NOMO-1 (cell line): ENCODE results near the gene ZBTB38.

ENCODE experiments used
- DNase-seq, 2 experiments: peaks; one replicate each; lab custom pipeline; 2025; ENCODE audit not compliant: unreplicated experiment in 2 of 2; lab: John Stamatoyannopoulos, UW

ZBTB38 gene

GRCh38 chr3:141362736-141363135 lies 5.6 kb upstream of the ZBTB38 start:
- no peak for DNase-seq

- no peak for DNase-seq
Observed at GRCh38 chr3:141365201-141365600, 3.1 kb upstream of the ZBTB38 start.

- DNase-seq, result no peak
Observed at GRCh38 chr3:141366285-141367037, 1.8 kb upstream of the ZBTB38 start.

GRCh38 chr3:141367038-141367730 lies 1.1 kb upstream of the ZBTB38 start:
- DNase-seq, result no peak

DNA sequence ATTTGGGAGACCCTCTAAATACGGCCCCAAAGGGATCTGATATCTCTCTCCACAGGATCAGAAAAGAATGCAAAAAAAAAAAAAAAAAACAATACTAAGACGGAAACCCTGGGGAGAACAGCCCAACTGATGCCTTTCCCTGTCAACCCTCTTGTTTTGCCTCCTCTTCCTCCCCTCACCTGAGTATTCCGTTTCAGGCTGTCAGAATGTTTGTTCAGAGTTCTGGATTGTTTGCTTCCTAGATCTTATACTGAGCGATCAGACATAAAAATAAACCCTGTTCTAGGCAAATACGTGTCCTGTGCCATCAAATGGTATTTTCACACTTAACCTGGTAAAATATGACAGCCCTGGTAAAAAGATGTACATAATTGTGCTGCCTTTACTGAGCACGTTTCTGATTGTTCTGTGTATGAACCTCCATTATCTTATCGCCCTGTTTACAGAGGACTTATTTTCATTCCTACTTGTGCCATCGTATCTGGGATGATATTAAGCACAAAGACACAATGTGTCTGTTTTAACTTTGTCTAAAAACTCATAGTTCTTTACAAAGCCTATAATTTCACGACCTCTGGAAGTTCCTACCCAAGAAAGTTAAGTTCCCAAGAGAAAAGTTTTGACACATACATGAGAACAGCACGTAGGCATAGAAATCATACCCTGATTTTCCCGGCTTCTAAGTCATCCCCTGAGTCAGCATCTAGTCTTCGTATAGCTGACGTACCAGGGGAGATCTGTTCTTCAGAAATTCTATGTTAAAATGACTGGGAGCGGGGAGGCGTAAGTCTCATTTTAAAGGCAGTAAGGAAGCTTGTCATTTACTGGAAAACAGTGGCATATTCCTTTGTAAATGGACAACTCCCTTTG lies 856 bp downstream of the ZBTB38 start:
- DNase-seq, result no peak

GRCh38 chr3:141370065-141370533 lies 1.8 kb downstream of the ZBTB38 start:
- peak; percentile 61 to 94 for DNase-seq

GRCh38 chr3:141371882-141372281 lies 3.6 kb downstream of the ZBTB38 start:
- DNase-seq, result no peak

DNA sequence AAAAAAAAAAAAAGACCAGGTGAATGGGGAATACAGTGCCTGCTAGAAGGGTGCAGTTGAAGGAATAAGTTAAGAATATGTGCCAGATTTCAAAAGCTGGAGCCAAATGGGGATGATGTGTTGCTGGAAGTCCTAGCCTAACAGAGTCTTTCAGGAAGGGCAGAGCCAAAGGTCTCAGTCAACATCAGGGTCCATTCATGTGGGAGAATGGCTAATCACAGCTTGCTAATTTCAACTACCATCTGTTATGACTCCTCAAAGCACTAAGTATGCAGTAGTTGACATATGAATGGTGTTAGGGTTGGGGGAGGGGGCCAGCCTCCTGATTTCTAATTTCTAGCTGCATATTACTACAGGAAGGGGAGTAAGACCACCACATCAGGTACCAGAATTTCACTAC lies 4.4 kb downstream of the ZBTB38 start:
- no peak for DNase-seq

DNA sequence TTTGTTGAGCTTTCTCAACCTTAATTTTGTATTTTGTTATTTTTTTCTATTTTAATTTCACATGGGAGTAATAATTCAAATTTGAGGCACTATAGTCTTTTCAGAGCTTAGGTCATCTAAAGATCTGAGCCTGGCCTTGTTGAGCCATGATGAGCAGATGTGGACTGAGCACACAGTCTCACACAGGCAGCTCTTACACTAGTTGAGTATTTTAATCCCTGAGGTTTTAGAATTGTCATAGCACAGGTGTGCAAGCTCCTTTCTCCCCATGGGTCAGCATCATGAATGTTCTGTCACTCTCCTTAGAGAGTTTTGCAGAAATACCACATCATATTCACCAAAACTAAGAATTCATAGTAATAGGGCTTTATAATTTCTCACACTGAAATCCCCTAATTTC lies 4.9 kb downstream of the ZBTB38 start:
- no peak for DNase-seq

- DNase-seq, result no peak
Observed at GRCh38 chr3:141373768-141374526, 5.6 kb downstream of the ZBTB38 start.

GRCh38 chr3:141375381-141376301 lies 7.3 kb downstream of the ZBTB38 start:
- DNase-seq, result no peak

GRCh38 chr3:141377377-141377776 lies 9.1 kb downstream of the ZBTB38 start:
- no peak for DNase-seq

GRCh38 chr3:141378556-141378955 lies 10.3 kb downstream of the ZBTB38 start:
- DNase-seq, result no peak

DNA sequence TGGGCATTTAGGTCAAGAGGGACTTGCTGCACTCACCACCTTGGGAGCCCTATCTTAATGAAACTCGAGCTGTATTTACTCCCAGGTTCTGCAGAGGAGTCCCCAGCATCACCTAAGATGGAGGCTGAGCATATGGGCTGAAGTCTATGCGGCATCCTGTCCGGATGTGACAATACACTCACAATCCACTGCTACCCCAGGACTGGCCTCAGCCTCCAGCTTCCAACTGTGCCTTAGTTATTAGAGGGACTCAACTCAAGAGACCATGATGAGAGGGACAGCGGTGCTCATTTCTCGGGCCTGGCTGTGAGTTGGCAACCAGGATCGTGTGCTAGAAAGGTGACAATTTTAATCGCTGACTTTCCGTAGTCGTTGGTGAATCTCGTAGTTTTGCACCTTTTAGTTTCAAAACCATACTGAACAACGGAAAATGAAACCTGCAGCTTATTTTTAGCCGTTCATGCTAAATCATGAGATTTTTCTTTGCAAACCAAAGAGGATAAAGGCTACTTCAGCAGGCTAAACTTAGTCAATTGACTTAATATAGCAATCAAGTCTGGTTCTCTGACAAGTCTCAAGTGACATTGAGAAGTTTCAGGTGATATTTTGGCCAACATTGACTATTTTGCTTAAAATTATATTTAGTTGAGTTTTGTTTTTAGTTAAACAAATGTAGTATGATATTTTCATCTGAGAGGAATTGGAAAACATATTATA lies 11.1 kb downstream of the ZBTB38 start:
- DNase-seq, result no peak

DNA sequence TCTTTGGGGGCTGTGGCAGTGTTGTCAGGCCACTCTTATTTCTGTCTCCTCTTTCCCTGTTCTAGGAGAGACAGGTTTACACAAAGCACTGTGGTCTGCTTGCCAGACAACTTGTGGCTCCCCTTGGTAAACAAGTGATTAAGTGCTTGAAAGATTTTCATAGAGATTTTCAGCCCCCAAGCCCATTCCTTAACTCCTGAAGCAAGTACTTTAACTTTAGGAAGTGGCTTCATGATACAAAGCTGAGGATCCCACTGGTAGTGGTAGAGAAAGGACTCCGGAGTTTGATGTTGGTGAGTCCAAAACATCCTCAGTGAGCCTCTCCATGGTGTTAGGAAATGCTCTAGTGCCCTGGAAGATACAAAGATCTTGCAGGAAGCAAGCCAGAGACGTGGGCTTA lies 12.0 kb downstream of the ZBTB38 start:
- no peak for DNase-seq

DNA sequence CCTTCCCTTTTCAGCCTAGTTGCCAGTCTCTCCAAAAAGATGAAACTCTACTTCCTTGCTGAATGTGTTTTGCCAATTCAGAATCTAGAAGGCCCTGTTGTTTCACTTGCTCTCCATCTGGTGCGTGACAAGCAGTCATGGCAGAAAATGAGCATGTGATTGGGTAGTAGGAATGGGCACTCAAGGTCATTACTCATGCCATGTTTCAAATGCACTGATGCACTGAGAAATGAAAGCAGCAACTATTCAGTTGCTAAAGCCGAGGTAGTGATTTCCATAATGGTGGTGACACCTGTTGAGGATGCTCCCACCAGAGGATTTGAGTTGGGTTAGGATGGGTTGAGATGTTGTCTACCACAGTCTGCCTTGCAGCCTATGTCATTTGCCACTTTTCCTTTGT lies 12.7 kb downstream of the ZBTB38 start:
- DNase-seq, result no peak

GRCh38 chr3:141382571-141382970 lies 14.3 kb downstream of the ZBTB38 start:
- no peak for DNase-seq

GRCh38 chr3:141383555-141384129 lies 15.3 kb downstream of the ZBTB38 start:
- no peak for DNase-seq

DNA sequence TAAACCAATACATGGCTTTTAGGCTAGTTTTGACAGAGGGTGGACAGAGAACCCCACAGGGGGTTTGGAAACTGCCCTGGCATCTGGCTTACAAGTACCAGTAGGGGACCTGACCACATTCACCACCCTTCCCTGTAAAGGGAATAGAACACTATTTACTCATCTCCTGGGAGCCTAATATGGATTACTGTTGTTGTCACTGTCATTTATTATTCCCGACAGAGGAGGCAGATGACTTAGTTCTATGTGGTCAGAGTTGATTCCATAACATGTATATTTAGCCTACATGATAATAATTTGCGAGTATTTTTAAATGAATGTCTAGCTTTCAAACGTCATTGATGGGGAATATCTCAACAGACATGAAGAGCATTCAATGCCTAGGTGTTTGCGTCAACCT lies 15.9 kb downstream of the ZBTB38 start:
- no peak for DNase-seq
